Stimulated activated CD4-positive, alpha-beta T cell treated with anti-CD3 and anti-CD28 coated beads, TNF-alpha, amount 100 ng/mL, for 24 hours (primary cell): Measurements from ENCODE around the gene HDAC3.
A peak's percentile ranks its signal among the peaks of the same experiment; 100 is the strongest.

Experiments used
- DNase-seq, 3 experiments: peaks; one replicate each; pipeline ENCODE4 v3.0.0-alpha.2; 2020; ENCODE audit warnings: low read depth in 3 of 3

Gene HDAC3

DNA sequence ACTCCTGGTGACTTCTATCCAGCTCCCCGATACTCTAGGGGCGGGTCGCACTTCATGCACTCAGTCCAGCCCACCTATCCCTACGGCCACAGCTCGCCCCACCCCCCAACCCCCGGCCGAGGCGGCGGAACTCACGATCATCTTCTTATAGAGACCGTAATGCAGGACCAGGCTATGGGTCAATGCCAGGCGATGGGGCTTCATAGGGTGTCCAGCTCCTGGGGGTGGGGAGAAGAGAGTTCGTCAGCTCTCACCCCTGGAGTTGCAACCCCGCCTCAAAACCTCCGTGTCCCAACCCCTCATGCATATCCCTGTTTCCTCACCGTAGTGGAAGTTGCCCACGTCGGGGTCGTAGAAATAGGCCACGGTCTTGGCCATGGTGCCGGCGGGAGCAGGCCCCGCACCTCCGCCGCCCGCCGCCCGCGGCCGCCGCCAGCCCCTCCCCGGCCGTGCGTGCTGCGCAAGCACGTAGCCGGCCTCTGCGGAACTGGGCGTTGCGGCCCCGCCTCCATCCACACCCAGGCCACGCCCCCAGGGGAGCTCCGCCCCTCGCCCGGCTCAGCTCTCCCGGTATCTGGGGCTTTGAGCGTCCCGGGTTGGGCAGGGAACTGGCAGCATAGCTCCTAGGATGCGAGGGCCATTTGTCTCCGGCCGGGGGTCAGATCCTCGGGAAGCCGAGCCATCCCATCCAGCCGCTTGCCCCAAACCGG lies at the start of gene HDAC3, which contains the start of gene RELL2:
Gene HDAC3, minus strand, starts transcription at position 437 of the 710 bp plus-strand sequence. Its CDS starts 59 bp downstream, at position 378.
Gene RELL2, plus strand, starts transcription at position 585 of the 710 bp plus-strand sequence. CDS start 1,229 bp downstream, outside the sequence.
- DNase-seq: peak; percentile 88 to 96 (median 92)

DNA sequence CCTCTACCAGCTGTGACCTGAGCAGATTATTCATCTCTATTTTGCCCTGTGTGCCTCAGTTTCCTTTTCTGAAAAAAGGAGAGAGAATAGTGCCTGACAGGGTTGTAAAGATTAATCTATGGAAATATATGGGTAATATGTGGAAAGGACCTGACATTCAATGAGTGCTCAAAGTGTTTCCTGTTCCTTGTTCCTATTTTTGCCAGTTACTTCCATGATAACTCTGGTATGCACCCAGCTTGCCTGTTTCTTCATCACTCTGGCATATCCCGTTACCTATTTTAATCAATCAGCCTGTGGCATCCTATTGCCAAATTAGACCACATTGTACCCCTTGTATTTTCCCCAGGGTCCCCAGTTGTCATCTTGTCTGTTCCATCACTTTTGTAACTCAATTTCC lies 48.9 kb upstream of the HDAC3 start:
- no peak for DNase-seq

DNA sequence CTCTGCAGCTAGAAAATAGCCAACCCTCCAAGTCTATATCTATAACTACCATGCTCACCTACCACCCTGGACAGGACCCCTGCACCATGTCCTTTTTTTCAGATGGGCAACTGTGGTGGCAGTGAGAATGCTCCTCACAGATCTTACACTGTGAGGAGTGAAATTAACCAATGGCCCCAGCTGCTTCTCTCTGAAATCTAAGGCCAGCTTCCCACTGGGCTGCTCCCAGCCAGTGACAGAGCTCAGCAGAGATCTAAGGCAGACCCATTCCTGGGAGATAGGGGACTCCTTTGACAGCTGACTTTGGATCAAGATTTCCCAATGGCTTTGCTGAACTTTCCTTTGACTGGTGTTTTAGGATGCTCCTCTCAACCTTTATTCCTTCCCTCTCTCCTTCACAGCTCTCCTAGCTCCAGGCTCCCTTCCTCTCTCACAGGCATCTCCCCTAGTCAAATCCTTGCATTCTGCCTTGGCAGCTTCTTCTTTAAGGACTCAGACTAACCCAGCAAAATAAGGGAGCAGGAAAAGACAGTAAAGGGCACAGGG lies 47.0 kb upstream of the HDAC3 start:
- DNase-seq: no peak

DNA sequence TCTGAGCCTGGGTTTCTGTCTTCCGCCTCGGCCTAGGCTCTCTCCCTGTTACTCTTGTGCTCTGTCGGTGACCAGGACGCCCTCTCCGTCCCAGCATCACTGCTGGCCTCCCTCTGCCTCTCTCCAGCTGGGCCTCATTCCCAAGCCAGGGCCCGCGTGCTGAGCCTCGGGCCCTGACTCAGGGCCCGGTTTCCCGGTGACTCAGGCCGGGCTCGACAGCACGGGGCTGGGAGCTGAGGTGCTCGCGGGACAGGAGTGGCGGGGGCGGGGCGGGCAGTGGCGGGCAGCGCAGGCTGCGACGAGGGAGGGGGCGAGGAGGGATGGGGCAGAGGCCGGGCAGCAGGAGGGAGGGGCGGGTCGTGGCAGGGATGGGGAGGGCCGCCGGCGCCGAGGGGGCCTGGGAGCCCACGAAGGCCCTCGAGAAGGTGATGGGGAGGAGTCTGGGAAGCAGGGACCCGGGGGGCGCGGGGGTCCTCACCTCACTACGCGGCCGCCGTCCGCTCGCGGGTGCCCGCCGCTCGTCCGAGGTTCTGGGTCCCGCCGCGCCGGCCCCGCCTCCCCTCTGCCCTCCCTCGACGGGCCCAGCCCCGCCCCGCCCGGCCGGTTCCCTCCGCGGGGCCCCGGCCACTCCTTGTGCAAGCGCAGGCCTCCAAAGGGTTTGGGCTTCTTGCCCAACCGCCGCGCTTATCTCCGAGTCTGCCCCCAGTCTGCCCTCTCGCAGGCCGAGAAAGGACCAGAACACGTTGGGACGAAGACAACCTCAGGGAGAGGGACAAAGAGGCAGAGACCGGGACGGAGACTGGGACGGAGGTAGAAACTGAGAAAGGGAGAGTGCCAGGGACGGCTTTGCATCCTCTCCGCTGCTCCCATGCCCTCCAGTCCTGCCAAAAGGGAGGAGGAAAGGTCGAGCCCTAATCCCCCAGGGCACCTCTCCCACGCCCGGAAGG lies 45.3 kb upstream of the HDAC3 start, which contains the start of gene ARAP3:
Gene ARAP3, minus strand, starts transcription at position 536 of the 947 bp plus-strand sequence. CDS start 1,744 bp downstream, outside the sequence.
- peak in 1 of 3 experiments; percentile 38 for DNase-seq

DNA sequence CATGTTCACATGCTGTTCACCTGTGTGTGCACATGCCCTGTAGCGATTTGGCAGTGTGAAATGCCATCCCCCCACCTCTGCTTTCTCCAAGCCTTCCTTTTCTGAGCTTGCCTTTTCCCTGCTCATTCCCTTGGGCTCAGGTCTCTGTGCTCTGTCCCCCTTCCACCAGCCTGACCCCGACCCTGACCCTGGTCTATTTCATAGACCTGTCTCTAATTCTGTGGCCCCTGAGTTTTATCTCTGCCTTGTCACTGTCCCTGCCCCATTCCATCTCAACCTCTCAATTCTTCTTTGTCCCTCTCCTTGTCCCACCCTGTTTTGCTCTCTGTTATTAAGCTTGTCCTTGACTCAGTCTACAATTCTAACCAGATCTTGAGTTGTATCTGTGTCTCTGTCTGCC lies 44.6 kb upstream of the HDAC3 start:
- DNase-seq: no peak

DNA sequence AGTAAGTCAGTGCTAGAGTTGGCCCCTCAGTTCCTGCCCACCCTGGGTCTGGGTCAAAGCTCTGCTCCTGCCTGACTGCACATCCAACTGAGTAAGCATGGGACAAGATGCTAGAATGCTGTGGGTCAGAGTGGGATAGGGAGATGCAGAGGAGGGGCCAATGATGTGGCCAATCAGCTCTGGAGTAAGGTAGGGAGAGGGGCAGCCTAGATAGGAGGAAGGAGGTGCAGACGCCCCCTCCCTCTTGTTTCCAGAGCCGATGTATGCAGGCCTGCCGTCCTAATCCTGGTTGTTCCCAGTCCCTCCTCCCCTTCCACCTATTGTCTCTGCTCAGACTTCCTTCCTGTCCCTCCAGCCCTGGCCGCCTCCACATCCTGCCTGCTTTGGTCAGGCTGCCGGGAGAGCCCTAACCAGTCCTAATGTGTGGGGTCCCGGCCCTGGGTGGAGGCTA lies 44.1 kb upstream of the HDAC3 start:
- DNase-seq: no peak

DNA sequence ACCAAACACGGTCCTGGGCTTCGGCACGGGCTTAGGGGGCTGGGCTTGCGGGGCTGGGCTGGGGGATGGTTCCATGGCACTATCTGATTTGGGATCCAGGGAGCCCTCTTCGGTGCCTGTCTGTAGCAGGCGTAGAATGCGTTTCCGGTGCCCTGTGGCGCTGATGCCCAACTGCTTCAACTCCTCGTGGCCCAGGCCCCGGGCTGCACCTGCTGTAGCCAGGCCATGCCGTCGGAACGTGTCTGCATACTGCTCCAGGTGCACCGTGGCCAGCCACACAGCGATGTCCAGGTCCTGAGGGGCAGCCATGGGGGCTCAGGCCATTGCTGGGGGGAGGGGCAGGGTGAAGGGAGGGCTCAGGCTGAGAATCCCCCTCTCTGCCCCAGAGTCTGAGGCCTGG lies 43.5 kb upstream of the HDAC3 start:
- no peak for DNase-seq

DNA sequence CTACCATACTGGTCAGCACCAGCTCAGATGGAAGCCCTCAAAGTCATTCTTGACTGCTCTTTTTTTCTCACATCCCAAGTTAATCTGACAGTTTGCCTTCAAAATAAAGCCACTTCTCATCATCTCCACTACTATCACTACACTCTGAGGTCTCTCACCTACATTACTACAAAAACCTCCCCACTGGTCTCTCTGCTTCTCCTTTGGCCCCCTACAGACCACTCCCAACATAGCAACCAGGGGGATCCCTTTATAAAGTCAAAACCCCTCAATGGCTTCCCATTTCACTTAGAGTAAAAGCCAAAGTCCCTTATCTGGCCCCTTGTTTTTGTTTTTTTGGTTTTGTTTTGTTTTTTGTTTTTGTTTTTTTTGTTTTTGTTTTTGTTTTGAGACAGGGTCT lies 40.8 kb upstream of the HDAC3 start:
- DNase-seq: no peak

DNA sequence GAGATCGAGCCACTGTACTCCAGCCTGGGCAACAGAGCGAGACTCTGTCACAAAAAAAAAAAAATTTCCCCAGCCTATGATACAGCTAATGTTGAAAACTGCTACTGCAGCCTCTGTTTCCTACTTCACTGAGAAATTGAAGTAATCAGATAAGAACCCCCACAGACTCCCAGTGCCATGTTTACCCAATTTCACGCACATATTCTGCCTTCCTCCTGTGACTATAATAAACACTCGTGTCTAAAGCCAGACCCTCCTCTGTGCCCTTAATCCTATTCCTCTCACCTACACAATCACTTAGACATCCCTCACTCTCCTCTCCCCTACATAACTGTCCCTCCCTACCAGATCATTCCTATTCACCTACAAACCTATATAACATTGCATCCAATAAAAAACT lies 39.0 kb upstream of the HDAC3 start:
- DNase-seq: no peak

DNA sequence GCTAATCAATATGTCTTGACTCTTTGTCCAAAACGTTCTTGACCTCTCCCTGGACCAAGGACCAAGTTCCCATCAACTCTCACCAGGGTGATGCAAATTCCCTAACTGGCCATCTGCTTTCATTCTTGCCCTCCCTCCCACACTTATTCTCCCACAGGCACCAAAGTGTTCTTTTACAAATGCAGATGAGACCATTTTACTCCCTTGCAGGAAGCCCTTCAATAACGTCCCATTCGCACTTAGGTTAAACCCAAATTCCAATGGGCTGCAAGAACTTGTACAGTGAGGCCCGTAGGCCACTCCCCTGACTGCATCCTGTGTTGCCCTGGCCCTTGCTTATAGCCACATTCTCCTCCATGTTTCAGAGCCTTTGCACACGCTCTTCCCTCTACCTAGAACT lies 38.1 kb upstream of the HDAC3 start:
- no peak for DNase-seq

DNA sequence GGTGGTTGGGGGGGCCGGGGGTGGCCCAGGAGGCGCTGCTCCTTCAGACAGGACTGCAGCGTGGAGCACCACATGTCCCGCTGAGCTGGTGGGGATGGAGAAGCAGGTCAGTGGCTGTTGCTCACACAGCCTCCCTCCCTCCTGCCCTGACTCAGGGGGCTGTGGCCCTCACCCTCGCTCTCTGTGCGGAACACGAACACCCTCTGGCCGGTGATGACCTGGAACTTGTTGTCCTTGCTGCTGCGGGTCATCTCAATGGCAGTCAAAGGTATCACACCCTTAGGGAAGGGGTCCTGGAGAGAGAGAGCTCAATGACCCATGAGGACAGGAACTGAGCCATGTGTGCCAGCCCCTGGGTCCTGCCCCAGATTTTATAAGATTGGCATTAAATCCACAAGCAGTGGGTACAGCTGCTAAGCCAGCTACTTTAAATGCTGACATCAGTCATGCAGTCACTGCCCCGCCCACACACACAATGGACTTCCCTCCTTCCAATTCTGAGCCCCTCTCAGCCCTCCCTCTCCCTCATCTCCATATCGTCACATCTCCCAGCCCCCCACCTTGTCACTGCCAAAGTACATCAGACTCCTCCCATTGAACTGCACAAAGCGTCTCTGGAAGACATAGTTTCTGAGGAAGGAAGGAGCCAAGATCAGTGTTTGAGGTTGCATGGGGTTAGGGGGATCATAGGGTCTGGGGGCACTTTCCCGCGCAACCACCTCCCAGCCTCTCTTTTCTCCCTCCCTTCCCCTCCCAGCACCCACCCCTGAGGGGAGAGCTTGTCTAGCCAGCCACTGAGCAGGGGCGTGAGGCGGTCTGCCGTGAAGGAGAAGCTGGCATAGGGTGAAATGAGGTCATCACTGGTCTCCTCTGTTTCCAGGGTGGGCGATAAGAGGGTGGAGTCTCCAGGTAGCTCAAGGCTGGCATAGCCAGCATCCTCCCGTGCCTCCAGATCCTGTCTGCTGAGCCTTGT lies 36.5 kb upstream of the HDAC3 start:
- no peak for DNase-seq

DNA sequence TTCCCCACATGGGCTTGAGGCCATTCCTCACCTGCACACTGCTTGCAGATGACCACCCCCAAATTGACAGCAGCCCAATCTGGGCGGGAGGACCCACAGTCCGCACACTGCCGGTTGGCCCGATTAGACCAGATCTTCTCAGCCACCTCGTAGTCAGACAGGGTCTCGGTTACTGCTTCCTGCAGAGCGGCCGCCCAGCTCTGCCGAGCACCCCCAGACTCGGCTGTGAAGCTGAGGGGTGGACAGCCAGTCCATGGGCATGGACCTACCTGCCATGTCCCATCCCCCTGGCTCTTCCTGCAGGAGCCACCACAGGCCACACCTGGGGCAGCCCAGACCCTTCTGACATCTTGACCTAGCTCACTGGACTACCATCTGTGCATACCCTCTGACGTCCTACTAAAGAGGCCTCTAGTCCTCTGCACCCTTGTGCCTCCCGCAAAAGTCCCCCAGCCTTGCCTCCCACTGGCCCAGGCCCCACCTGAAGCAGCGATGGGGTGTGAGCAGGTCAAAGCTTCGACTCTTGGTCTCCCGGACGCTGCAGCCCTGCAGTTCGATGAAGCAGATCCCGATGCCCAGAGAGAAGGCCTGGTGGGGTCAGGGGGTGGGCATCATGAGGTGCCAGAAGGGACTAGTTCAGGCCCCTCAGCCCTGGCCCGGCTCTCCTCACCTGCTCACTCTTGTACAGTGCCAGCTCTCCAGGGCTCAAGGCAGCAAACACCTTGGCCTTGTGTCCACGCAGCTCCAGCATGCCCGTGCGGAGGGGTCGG lies 35.6 kb upstream of the HDAC3 start:
- DNase-seq: no peak

DNA sequence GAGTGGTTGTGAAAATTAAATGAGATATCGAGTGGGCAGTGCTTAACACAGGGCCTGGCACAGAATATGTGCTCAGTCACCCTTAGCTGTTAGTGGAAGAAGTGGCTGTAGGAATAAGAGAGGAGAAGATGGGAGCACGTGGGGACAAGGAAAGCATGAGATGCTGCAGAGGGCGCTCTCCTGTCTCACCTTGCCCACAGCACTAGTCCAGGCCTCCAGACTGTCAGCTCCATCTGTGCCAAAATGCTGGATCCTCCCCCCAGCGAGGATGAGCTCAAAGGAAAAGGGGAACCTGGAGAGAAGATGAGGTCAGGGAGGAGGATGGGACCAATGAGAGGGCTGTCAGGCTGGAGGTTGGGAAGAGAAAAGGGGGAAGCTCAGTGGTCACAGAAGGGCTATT lies 32.9 kb upstream of the HDAC3 start:
- DNase-seq: no peak

DNA sequence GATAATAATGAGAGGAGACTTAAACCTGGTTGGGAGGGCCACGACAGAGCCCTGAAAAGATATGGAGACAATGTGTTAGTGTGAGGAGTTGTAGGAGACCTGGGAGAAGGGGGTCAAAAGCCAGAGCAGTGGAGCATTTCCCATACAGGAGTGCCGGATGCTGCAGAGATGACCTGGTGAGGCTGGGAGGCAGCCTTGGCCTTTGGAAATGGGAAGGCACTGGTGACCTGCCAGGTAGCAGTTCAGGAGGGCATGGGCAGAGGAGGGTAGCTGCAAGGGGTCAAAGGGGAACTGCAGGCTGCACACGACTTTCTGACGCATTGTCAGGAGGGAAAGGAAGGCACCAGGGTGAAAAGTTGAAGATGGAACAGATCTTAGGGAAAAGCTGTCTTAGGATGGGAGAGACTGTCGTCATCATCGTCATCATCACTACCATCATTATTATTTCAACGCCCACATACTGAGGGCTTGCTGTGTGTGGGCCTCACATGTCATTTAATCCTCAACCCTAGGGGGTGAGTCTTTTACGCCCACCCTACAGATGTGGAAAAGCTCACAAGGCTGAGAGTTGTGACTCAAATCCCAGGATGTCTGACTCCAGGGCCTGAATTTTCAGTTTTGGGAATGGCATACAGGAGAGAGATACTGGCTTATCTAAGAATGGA lies 32.1 kb upstream of the HDAC3 start:
- no peak for DNase-seq

DNA sequence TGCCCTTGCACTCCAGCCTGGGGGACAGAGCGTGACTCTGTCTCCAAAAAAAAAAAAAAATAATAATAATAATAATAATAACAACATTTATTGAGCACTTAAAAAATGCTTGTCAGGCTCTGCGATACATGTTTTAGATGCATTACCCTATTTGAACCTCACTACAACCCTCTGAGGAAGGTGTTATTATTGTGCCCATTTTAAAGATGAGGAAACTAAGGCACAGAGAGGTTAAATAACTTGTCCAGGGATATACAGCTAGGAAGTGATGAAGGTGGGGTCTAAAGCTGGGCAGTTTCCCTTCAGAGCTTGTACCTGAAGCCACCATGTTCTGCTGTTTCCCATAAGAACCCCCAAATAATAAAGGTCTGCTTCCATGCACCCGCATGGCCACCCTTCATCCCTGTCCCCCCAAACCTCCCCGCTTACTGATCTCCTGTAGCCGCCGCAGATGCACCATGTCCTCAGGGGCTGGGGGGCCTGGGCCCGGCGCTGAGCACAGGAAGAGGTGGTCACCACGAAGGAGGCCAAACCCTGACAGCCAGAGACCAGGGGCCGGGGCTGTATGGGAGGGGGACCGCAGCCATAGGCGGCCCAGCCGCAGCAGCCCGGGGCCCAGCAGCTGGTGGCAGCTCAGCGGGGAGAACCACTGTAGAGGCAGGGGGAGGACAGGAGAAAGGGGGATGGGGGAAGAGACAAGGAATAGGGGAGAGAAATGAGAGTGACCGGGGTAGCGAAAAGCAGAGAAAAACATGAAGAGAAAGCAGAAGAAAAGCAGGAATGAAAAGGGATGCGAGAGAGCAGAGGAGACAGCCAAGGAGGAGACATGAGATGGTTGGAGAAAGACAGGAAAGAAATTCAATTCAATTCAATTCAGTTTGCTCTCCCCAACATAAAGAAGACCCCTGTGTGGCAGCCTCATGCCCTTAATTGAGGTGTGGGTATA lies 29.6 kb upstream of the HDAC3 start:
- DNase-seq: no peak

DNA sequence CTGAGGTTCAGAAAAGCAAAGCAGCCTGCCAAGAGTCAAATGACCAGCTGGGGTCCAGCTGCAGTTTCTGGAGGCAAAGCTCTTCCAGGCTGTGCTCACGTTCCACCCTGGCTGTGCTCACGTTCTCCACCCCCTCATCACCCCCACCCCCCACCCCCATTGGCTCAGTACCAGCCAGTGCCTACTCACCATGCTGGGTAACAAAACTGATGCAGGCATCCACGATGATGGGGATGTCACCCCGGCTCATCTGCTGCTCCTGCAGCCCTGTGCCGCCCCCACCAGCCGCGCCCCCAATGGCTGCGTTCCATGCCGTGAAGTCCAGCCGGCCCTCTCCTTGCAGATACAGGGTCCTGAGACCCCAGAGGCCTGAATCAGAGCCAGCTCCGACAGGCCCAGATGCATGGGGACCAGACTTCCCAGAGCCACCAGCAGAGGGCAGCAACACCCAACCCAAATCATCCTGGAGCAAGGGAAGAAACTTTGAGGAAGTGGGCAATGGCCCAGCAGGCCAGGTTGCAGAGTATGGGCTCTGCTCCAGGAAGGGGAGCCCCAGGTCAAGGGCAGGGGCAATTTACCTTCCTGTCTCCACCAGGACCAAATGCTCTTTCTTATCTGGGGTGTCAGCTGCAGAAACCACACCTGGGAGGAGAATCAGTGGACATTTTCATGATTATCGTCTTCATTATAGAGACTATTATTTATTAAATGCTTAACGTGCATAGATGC lies 28.2 kb upstream of the HDAC3 start:
- peak in 2 of 3 experiments; percentile 49 to 74 for DNase-seq

DNA sequence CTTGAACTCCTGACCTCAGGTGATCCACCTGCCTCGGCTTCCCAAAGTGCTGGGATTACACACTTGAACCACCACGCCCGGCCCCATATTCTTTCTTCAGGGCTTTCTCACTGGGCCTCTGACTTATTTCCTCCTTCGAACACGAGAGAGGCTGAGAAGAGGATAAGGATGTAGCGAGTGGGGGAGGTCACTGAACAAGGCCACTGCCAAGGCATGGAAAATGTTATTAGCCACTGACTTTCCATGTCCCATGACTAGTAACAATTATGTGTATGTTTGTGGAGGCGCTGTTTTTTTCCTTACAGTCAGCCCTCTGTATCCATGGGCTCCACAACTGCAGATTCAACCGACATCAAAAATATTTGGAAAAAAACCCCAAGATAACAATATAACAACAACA lies 26.9 kb upstream of the HDAC3 start:
- DNase-seq: no peak

DNA sequence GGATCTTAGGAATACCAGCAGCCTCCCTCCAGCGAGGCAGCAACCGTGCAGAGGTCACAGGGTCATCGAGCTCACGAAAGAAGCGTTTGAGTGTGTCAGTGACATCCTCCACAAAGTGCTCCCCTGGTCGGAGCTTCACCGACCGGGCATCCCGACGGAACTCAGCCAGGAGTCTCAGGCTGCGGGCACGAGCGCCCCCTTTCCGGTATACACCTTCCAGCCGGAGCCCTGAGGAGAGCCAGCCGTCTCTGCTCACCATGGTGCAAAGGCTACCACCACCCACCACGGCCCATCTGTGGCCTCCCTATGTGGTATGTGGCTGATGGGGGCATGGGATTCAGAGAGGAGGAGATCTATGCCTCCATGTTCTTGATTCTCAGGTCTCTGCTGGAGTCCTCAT lies 25.4 kb upstream of the HDAC3 start:
- no peak for DNase-seq
